Measurements from ENCODE around the gene PTDSS2. TPM values are rescaled to one million over a fixed set of nuclear protein-coding genes. Genes with fewer than 3 reads are reported as not detected.

Gene PTDSS2
- total and polyA plus RNA-seq, 2 donors (not counting 1 experiment from before 2014, with no cell fraction given), result 22.1 to 29.0 TPM

DNA sequence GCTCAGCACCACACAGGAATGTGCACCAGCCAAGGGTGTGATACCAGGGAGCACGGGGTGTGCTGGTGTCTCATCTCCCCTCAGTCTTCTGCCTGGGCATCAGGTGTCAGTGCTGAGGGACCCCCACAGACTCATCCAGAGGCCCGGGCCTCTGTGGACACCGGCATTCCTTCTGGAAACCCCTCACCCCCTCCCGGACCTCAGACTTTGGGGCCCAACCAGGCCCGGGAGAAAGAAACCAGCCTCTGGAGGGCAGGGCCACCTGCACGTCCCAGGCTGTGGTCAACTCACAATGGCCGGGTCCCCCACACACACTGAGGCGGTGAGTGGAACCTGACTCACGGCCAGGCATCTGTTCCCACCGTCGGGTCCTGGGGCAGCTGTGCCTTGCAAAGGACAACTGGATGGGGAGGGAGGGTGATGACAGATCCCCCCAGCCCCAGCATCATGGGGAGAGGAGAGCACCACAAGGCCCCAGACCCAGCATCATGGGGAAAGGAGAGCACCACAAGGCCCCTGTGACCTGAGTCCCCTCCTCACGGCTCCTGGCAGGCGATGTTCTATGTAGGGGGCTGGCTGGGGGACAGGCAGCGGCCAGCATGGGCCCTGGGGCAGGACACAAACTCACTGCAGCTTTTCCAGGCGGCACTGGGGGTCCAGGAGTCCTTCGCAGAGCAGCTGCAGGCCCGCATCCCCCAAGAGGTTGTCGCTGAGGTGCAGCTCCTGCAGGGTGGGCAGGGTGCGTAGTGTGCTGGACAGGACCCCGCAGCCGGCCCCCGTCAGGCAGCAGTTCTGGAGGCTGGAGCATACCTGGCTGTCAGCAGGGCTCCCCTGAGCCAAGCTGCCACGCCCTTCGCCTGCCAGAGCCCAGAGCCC is 49.4 kb downstream of the PTDSS2 start:
- POLR2A ChIA-PET, result no interaction called here
- peaks cover 27% of the 10 kb centered on the region for H3K79me2 ChIP-seq (ENCODE audit: control insufficient read depth, insufficient read depth, low read length)
- no peak overlapping the region for H3K9ac ChIP-seq (ENCODE audit: low read length)
- WGBS (ENCODE audit: insufficient coverage), result over 99% methylated on average over 22 of the region's 24 CpGs
- no peak for TF ChIP-seq EZH2 (IDR thresholded peaks at IDR 0.05; ENCODE audit: borderline replicate concordance, insufficient read depth, low read depth, low read length, poor library complexity, severe bottlenecking)
- TF ChIP-seq, protein P1, sequence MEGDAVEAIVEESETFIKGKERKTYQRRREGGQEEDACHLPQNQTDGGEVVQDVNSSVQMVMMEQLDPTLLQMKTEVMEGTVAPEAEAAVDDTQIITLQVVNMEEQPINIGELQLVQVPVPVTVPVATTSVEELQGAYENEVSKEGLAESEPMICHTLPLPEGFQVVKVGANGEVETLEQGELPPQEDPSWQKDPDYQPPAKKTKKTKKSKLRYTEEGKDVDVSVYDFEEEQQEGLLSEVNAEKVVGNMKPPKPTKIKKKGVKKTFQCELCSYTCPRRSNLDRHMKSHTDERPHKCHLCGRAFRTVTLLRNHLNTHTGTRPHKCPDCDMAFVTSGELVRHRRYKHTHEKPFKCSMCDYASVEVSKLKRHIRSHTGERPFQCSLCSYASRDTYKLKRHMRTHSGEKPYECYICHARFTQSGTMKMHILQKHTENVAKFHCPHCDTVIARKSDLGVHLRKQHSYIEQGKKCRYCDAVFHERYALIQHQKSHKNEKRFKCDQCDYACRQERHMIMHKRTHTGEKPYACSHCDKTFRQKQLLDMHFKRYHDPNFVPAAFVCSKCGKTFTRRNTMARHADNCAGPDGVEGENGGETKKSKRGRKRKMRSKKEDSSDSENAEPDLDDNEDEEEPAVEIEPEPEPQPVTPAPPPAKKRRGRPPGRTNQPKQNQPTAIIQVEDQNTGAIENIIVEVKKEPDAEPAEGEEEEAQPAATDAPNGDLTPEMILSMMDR (IDR thresholded peaks at IDR 0.05), result no peak
- peaks cover 59% of the 10 kb centered on the region for H4K20me1 ChIP-seq (ENCODE audit: control insufficient read depth, insufficient read depth, low read length, poor library complexity, severe bottlenecking)
- H3K36me3 ChIP-seq (replicated peaks in 1 of 2; ENCODE audit: control extremely low read depth in 1 of 2, control insufficient read depth in 1 of 2, extremely low read depth in 1 of 2, insufficient read depth in 2 of 2, low read length in 1 of 2), result peaks cover 0 to 61% of the 10 kb centered on the region in 2 experiments
- no peak overlapping the region for H3K27ac ChIP-seq (ENCODE audit: low read length in 2 of 2)
- ATAC-seq (ENCODE audit: low read depth), result no peak
- peaks cover 0 to 10% (median 0%) of the 10 kb centered on the region in 3 donors for H3K9me3 ChIP-seq (ENCODE audit: control extremely low read depth in 1 of 3, control insufficient read depth in 2 of 3, insufficient read depth in 1 of 3, low read length in 2 of 3)
- H3K9me3 Mint-ChIP-seq (ENCODE audit: insufficient read depth), result no peaks in the 10 kb centered on the region
- intact Hi-C loops (cut with micrococcal nuclease), result no loop called here
- no peak overlapping the region for H3K4me3 ChIP-seq (ENCODE audit: control extremely low read depth in 1 of 5, extremely low read depth in 1 of 5, insufficient read depth in 1 of 5, low read depth in 2 of 5, low read length in 4 of 5)
- H3K27ac Mint-ChIP-seq, result no peak overlapping the region
- H3K4me1 ChIP-seq (ENCODE audit: control insufficient read depth in 2 of 2, insufficient read depth in 2 of 2, low read length in 2 of 2), result peaks cover 9 to 26% of the 10 kb centered on the region in 2 donors
- peaks cover 0 to 6% (median 0%) of the 10 kb centered on the region in 4 experiments for H3K27me3 ChIP-seq (replicated peaks in 1 of 4; ENCODE audit: control extremely low read depth in 1 of 4, control insufficient read depth in 3 of 4, insufficient read depth in 4 of 4, low read length in 3 of 4)
- CTCF ChIA-PET, result no interaction called here
- H3K4me2 ChIP-seq (replicated peaks; ENCODE audit: low read depth, low read length, poor library complexity, severe bottlenecking), result no peak overlapping the region
- no peak overlapping the region for H3K4me3 Mint-ChIP-seq
- DNase-seq, result peak; percentile 7
- peaks cover 19% of the 10 kb centered on the region for H3K4me1 Mint-ChIP-seq
- H2AFZ ChIP-seq (ENCODE audit: insufficient read depth, low read depth, low read length, poor library complexity, severe bottlenecking), result no peak overlapping the region
- no peaks in the 10 kb centered on the region for H3K27me3 Mint-ChIP-seq

All from B cell (primary cell).